Omental fat pad (tissue), 4 donors: ENCODE data around the gene ADAM8. TPM values are rescaled to one million over a fixed set of nuclear protein-coding genes. Genes with fewer than 3 reads are reported as not detected.

Experiments
- ATAC-seq: fragments of 150-250 bp; one replicate; pipeline ENCODE4 v1.9.1; 2016; ENCODE audit warnings: mild to moderate bottlenecking, moderate library complexity; ENCODE audit not compliant: low FRiP score
- DNase-seq: peaks from one replicate; pipeline ENCODE4 v3.0.0-alpha.2; 2019; ENCODE audit warnings: low spot score
- total RNA-seq, 4 donors: library from RNA; depleted of rRNA; stranded (reverse); fragments of >200 nt; gene quantifications; one replicate each; pipeline ENCODE4 v1.1.0, GENCODE V29; 2016
- TF ChIP-seq, protein P1 (sequence below), 3 donors: fragments of 450-650 bp; IDR thresholded peaks; one replicate each; pipeline ENCODE4 v1.5.1; 2016 to 2017; ENCODE audit warnings: antibody characterized with exemption in 3 of 3, mild to moderate bottlenecking in 3 of 3, moderate library complexity in 2 of 3

The ADAM8 gene
- total RNA-seq, 4 donors from 2014 or later: 3.9 to 53.9 (median 8.4) TPM

DNA sequence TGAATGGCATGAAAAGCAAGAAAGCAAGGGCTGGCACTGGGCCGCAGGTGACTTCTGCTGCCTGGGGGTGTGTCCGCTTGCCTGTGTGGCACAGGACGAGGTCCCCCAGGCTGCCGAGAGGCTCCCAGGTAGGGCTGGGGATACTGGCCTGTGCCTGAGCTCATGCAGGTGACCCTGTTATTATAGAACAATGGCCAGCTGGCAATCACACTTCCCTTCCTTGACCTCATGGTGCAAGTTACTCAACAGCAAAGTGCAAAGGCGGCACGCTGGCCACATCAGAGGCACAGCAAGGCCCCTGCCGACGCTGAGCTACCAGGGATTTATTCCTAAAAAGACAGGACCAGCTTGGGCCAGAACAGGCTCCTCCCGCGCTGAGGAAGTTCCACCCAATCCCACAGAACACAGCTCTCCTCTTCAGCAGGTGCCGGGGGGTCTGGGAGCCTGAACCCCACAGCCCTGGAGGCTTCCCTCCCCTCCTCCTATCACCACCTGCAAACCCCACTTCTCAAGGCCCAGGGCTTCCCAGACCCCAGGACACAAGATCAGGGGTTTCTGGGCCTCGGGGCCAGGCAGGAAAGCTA lies 1.4 kb upstream of the ADAM8 start:
- no peak for ATAC-seq
- DNase-seq: no peak
- TF ChIP-seq, protein P1, sequence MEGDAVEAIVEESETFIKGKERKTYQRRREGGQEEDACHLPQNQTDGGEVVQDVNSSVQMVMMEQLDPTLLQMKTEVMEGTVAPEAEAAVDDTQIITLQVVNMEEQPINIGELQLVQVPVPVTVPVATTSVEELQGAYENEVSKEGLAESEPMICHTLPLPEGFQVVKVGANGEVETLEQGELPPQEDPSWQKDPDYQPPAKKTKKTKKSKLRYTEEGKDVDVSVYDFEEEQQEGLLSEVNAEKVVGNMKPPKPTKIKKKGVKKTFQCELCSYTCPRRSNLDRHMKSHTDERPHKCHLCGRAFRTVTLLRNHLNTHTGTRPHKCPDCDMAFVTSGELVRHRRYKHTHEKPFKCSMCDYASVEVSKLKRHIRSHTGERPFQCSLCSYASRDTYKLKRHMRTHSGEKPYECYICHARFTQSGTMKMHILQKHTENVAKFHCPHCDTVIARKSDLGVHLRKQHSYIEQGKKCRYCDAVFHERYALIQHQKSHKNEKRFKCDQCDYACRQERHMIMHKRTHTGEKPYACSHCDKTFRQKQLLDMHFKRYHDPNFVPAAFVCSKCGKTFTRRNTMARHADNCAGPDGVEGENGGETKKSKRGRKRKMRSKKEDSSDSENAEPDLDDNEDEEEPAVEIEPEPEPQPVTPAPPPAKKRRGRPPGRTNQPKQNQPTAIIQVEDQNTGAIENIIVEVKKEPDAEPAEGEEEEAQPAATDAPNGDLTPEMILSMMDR (IDR thresholded peaks at IDR 0.05): no peak

DNA sequence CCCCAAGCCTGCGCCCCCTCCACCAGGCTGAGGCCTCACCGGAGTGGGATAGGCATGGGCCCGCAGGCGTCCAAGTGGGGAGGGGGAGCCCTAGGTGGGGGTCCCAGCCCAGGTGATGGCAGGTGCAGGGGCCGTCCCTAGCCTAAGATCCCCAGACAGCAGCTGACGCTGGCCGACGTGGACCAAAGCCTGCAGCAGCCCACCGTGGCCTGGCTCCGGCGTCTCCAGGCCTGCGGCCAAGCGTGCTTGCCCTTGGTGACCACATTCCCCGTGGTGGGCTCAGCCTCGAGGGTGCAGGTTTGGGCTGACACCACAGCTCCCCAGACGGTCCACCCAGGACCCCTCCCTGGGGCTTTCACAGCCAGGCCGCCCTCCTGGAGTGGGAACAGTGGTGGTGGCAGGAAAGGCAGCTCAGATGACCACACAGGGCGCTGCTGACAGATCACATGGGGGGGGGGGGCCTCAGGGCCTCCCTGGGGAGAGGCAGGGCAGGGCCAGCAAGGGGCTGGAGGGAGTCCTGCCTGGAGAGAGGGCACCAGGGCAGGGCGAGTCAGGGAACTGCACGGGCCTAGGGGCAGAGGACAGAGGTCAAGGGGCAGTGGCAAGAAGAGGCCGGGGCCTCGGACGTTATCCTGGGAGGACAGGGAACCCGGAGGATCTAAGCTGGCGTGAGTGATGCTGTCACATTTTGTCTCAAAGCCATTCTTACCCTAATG lies 767 bp upstream of the ADAM8 start:
- TF ChIP-seq, protein P1 (IDR thresholded peaks at IDR 0.05): no peak
- DNase-seq (no peak), ATAC-seq (no peak)

DNA sequence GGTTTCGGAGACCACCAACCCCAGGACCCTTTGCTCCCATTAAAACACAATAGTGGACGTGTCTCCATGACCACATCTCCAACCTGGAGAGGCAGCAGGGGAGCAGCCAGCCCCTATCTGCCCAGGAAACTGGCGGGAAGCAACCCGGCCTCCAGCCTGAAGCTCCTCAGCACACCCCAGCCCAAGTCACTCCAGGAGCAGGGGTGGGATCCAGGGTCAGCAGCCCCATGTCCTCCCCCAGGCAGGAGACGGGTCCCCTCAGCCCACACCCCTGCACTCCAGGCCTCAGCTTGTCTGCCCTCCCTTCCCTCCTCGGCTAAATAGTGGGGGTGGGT lies 601 bp downstream of the ADAM8 start:
- no peak for ATAC-seq
- DNase-seq: no peak
- TF ChIP-seq, protein P1 (IDR thresholded peaks at IDR 0.05): no peak

DNA sequence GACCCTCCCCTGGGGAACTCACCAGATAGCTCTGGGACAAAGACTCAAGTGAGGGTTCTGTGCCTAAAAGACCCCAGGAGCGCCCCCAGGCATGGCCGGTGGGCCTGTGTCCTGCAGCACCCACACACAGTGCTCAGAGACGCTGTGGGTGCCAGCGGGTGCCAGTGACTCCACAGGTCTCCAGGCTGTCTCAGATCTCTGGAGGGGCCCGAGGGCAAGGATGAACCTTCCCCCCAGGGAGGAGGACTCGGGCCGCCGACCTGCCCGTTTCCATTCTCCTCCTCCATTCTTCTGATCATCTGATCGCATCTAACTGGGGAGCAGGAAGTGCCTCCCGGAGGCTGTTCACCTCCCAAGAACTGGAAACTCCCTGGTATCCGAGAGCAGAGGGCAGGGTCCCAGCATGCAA lies 980 bp downstream of the ADAM8 start:
- no peak for ATAC-seq
- TF ChIP-seq, protein P1 (IDR thresholded peaks at IDR 0.05): no peak
- DNase-seq: no peak

DNA sequence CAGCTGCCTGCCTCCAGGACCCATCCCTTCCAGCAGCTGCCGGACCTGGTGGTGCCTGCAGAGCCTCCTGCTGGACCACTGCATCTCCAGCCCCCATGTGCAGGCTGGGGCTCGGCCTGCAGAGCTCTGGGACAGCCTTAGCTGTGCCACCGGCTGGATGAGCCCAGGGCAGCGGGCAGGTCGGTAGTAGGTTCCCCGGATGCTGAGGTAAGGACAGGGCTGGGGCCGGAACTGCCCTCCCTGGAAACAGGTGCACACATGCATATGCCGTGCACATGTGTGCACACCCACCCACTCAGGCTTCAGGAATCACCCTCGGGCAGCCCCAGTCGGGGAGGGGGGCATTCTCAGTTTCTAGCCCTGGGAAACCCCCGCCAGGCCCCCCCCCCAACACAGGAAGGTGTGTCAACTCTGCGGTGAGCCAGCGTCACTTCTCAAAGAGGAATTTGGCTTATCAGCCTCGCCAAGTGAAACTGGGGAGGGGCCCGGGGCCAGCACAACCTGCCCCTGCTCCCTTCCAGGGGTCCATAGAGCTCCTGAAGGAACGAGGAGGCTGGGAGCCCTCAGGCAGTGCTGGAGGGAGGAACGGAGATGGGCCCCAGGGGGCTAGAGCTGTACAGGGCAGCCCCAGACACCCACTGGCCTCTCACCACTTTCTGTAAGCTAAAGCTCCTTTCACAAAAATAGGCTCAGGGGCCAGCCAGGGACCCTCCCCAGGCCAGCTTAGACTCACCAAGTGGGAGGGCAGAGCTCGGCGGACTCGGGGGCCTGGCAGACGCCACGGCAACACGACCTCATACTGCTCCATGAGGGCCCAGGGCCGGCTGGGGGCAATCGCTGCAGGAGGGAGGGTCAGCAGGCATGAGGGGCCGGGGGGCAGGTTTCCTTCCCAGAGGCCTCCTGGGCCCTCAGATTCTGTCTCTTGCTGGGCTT lies 1.7 kb downstream of the ADAM8 start:
- ATAC-seq: no peak
- DNase-seq: no peak
- TF ChIP-seq, protein P1 (IDR thresholded peaks at IDR 0.05): no peak

DNA sequence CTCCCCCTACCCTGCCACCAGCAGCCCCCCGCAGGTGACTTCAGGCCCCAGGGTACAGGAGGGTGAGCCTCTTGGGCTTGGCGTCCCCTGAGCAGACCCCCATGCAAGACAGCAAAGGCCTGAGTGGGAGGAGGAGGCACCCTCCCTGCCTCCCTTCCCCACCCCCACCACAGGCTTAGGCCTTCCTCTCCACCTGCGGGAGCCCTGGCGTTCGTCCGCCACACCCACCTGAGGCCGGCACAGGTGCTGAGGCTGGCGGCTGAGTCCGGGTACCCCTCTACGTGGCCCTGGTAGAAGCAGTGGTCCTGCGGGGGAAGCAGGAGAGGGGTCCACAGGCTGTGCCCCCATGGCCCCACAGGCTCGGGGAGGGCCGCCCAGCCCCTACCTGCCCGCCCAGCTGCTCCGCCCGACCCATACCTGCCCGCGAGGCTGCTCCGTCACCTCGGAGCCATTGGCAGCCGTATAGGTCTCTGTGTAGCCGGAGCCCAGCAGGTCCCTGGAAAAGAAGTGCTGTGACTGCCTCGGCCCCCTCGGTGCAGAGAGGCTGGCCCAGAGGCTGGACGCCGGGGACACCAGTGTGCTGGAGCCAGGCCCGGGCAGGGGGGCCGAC lies 3.0 kb downstream of the ADAM8 start:
- TF ChIP-seq, protein P1 (IDR thresholded peaks at IDR 0.05): no peak
- ATAC-seq: no peak

More for the DNA sequence above, 3.0 kb downstream of the ADAM8 start:
- no peak for DNase-seq
